Measurements from ENCODE around the gene ANTXR1.

Gene ANTXR1

GRCh38 chr2:69100220-69100723 lies 87.3 kb downstream of the ANTXR1 start:
- DNase-seq = no peak

- DNase-seq = no peak
These were observed 89.1 kb downstream of the ANTXR1 start for GRCh38 chr2:69102041-69102593.

- no peak for DNase-seq
These were observed 90.4 kb downstream of the ANTXR1 start for GRCh38 chr2:69103419-69103818.

- DNase-seq = no peak
These were observed 91.3 kb downstream of the ANTXR1 start for GRCh38 chr2:69104261-69104660.

- DNase-seq = no peak
These were observed 96.3 kb downstream of the ANTXR1 start for GRCh38 chr2:69109255-69109654.

GRCh38 chr2:69111076-69111475 lies 98.1 kb downstream of the ANTXR1 start:
- no peak for DNase-seq

- no peak for DNase-seq
These were observed 100.6 kb downstream of the ANTXR1 start for GRCh38 chr2:69113627-69114026.

GRCh38 chr2:69114534-69114933 lies 101.6 kb downstream of the ANTXR1 start:
- no peak for DNase-seq

- DNase-seq = no peak
These were observed 103.5 kb downstream of the ANTXR1 start for GRCh38 chr2:69116438-69116837.

- DNase-seq = no peak
These were observed 105.6 kb downstream of the ANTXR1 start for GRCh38 chr2:69118609-69119008.

- peak; percentile 1 for DNase-seq
These were observed 106.3 kb downstream of the ANTXR1 start for GRCh38 chr2:69119104-69119894.

- DNase-seq = no peak
These were observed 109.3 kb downstream of the ANTXR1 start for GRCh38 chr2:69122271-69122670.

GRCh38 chr2:69123182-69123581 lies 110.2 kb downstream of the ANTXR1 start:
- no peak for DNase-seq

- DNase-seq = no peak
These were observed 111.4 kb downstream of the ANTXR1 start for GRCh38 chr2:69124343-69124742.

GRCh38 chr2:69125816-69126215 lies 112.8 kb downstream of the ANTXR1 start:
- no peak for DNase-seq

GRCh38 chr2:69126341-69126740 lies 113.4 kb downstream of the ANTXR1 start:
- DNase-seq = no peak

- DNase-seq = no peak
These were observed 118.5 kb downstream of the ANTXR1 start for GRCh38 chr2:69131452-69131851.

GRCh38 chr2:69131983-69132675 lies 119.2 kb downstream of the ANTXR1 start:
- DNase-seq = peak; percentile 25

- DNase-seq = no peak
These were observed 120.1 kb downstream of the ANTXR1 start for GRCh38 chr2:69132960-69133590.

- DNase-seq = no peak
These were observed 120.9 kb downstream of the ANTXR1 start for GRCh38 chr2:69133898-69134297.

GRCh38 chr2:69134306-69134945 lies 121.4 kb downstream of the ANTXR1 start:
- DNase-seq = no peak

GRCh38 chr2:69138247-69138772 lies 125.3 kb downstream of the ANTXR1 start:
- DNase-seq = no peak
